ENCODE results near the gene DPPA2.
"Not testable (repeated sequence)": the region's sequence is repeated elsewhere in the genome, so short reads cannot be mapped to it uniquely, and the experiment has no call there.

Gene DPPA2, protein sequence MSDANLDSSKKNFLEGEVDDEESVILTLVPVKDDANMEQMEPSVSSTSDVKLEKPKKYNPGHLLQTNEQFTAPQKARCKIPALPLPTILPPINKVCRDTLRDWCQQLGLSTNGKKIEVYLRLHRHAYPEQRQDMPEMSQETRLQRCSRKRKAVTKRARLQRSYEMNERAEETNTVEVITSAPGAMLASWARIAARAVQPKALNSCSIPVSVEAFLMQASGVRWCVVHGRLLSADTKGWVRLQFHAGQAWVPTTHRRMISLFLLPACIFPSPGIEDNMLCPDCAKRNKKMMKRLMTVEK

DNA sequence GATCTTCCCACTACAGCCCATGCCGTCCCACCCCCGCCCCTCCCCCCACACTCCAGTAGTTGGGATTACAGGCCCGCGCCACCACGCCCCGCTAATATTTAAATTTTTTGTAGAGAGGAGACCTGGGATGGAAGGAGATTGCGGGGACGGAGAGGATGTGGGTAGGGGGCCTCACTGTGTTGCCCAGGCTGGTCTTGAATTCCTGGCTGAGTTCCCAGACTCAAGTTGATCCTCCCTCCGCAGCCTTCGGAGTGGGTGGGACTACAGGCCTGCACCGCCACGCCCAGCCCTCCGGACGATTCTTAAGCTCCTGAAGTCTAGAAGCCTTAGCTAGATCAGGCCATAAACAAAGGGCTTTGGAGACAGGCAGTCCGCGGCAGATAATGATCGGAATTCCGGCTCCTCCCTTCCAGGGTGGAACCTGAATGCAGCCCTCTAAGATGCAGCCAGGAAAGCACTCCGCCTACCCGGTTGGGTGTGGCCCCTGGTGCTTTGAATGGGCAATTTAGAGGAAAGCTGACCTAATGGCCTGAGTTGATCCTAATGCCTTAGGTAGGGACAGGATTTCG is at the start of gene DPPA2:
DPPA2 (minus strand) TSS at position 356 of the 569 bp plus-strand sequence. CDS start 1,975 bp downstream, outside the sequence.
- DNase-seq = no peak

DNA sequence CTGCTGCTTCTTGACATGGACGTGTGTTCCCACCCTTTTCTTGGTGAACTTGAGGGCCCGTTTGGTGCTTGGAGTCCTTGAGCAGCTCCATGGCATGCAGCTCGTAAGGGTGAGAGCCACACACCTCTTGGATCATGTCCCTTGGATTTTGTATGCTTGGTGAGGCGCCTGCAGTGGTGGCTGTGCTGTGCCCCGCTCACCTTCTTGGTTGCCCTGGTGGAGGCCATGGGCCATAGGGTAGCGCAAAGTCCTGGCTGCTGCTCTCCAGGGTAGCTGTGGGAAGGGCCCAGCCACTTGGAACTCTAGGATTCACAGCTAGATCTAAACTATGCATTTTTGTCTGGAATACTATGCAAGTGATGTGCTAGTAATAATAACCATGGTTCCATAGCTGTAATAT is 47.8 kb upstream of the DPPA2 start:
- DNase-seq = no peak

DNA sequence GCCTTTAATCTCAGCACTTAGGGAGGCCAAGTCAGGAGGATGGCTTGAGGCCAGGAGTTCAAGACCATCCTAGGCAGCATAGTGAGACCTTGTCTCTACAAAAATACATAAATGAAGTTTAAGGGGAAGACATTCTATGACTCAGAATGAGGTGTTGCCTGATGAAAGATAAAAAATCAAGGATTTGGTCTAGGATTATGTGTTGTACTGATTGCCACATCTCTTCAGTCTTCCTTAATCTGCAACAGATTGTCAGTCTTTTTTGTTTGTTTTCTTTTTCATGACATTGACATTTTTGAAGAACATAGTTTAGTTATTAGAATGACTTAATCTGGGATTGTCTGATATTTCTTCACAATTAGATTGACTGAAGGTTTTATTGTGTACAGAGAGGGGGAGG is 47.3 kb upstream of the DPPA2 start:
- no peak for DNase-seq

DNA sequence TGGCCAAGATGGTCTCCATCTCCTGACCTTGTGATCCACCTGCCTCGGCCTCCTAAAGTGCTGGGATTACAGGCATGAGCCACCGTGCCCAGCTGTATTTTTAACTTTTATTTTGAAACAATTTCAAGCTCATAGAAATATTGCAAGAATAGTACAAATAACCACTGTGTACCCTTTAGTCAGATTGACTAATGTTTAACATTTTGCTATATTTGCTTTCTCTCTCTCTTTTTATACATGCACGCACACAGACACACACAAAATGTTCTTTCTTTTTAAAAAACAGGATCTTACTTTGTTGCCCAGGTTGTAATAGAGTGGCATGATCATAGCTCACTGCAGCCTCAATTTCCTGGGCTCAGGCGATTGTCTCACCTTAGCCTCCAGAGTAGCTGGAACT is 46.5 kb upstream of the DPPA2 start:
- no peak for DNase-seq

DNA sequence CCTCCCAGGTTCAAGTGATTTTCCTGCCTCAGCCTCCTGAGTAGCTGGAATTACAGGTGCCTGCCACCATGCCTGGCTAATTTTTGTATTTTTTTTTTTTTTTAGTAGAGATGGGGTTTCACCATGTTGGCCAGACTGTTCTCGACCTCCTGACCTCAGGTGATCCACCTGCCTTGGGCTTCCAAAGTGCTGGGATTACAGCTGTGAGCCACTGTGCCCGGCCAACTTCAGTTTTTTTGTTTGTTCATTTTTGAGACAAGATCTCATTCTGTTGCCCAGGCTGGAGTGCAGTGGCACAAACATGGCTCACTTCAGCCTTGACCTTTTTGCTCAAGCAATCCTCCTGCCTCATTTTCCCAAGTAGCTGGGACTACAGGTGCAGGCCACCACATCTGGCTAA is 42.5 kb upstream of the DPPA2 start:
- DNase-seq = not testable (repeated sequence)

DNA sequence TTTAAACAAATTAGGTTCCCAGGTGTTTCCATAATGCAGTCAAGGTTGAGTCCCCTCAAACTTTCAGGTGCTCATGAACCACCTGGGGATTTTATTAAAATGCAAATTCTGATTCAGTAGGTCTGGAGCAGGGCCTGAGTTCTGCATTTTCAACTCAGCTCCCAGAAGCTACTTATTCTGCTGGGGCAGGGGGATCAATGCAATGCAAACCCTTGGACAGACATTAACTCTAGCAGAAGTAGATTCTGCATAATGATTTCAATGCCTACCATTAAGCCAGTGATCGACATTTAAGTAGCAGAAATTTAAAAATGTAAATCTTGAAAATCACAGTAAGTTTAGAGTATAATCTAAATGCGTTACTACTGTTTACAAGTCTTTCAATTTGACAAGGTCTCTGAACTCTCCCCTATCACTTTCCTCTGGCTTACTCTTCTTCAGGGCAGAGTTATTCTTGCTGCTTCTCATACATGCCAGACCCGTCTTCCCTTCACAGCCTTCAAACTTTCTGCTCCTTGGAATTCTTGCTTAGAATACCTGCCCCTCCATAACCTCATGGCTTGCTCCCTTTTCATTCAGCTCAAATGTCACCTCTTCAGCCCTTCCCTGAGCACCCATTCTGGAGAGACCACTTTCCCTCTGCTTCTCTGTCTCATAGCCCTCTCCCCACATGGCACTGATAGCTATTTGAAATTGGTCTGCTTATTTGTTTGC is 40.3 kb upstream of the DPPA2 start:
- DNase-seq = no peak

DNA sequence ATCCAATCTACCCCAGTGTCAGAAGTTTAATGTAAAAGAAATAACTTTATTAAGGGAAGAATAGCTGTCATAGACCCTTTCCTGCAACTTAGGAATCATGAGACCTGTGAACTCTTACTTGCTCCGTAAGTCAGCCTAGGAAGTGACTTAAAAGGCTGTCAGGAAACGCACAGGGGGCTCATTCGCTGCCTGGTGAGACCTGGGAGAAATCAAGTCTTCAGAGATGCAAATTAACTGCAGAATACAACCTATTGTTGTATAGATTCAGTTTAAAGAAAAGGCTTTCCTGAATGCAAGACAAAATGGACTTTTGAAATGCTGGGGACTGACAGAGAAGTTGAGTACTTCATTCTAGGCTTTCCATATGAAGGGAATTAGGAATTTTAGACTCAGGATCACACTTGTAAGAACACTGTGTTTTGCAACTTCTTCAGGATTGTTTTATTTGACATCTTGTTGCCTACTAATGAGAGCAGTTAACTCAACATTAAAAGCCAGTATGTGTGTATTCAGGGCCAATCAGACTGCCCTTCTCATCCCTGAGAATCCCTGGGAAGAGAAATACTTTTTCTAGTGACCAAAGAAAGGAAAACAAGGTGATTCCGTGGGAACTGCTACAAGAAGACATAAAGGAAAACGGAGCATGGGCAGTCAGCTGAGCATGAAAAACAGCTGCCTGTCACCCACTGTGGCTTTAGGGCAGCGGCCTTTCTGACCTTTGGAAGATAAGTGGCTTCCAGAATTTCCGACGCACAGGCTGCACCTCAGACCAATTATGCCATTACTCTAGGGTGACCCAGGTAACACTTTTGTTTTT is 39.5 kb upstream of the DPPA2 start:
- DNase-seq = no peak

DNA sequence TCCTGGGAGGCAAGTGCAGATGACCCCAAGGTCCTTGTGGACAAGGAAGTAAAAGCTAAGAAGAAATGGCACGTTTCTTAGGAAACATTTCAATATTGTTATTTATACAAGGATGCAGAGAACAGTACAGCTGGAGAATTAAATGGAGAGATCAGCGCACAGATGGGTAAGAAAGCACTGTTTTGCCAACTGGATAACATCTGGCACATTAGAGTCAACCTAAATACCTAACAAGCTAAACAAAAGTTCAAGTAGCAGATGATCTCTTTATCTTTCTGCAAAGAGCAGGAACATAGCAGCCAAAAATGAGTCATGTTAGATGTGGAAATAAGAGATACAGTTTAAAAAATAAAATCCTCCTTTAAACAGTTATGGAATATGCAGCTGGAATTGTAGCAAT is 36.7 kb upstream of the DPPA2 start:
- DNase-seq = no peak

DNA sequence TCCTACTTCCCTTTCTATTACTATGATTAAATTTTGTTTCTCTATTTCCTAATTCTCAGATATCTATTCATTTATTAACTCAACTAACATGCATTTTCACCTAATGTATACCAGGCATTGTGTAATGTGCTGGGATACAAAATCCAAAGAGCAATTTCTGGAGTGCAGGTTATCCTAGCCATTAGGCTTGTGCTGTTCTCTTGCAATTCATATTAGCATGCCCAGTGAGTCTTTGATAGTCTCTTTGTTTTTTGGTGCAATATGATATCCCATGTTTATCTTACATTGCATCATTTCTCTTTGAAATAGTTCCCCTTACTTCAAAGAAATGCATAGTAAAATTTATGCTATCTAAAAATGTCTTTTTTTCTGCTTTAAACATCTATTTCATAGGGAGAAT is 34.9 kb upstream of the DPPA2 start:
- no peak for DNase-seq

DNA sequence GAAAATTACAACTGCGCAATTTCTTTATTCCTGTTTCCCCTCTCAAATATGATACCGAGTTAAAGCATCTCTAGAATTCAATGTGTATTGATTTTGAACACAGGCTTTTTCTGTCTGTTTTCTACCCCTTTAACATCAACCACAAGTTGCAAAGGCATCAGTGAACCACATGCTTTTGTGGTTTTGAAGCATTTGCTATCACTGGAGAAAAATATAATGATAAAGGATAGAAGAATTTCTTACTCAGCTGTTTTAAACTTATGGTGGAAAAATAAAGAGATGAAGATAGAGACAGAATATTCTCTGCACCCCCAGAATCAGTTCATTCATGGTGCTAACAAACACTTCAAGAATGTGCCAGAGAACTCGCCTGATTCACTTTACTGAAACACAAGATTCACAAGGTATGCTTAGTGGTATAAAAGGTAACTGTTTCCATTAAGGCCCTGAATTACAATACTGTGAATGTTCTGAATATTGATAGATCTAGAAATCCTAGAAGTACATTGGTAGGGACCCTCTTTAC is 30.5 kb upstream of the DPPA2 start:
- DNase-seq = no peak

DNA sequence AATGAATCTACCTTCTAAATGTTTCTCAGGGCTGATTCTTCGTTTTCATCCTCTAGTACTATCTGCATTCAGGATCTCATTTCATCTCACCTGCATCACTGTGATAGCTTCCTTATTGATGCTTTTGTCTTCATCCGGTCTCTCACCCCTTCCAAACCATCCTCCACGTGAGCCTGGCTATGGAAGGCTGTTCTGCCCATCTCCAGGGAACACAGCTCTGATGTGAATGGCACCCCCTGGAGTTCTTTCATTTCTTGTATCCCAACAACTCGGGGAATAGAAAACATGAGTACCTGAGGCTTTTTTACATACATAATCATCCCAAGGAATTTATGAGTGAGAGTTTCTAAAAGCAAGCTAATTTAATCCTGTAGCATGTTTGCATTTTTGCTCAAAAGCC is 29.8 kb upstream of the DPPA2 start:
- no peak for DNase-seq

DNA sequence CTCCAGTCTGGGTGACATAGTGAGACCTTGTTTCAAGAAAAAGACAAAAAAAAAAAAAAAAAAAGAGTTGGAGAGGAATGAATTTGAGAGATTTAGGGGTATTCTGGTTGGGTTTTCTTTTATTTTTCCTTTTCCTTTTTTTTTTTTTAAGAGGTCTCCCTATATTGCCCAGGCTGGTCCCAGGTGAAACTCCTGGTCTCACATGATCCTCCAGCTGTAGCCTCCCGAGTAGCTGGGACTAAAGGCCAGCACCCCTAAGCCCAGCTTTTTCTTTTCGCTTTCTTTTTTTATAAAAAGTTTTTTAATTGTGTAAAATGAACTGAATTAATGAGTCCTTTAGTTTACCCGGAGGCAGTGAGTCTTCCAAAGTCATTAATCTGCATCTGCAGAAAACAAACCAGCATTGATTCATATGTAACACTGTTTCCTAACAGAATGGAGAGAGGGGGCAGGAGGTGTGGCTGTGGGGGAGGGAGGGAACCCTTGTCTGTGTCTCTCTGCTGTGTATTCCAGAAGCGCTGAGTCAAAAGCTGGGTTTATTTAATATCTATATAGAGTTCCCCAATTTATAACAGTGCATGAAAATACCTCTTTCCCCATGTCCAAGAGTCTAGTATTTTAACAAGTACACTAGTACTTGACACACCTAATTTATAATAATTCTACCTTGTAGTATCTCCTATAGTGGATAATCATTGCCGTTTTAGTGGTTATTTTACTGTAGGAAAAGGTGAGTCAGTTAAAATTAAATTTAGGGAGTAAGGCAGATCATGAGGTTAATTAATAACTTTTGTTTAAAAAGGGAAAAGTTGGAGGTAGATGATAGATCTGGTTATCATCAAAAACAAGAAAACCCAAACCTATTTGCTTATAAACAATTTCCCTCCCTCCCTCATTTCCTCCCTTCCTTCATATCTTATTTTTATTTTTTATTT is 23.7 kb upstream of the DPPA2 start:
- no peak for DNase-seq

DNA sequence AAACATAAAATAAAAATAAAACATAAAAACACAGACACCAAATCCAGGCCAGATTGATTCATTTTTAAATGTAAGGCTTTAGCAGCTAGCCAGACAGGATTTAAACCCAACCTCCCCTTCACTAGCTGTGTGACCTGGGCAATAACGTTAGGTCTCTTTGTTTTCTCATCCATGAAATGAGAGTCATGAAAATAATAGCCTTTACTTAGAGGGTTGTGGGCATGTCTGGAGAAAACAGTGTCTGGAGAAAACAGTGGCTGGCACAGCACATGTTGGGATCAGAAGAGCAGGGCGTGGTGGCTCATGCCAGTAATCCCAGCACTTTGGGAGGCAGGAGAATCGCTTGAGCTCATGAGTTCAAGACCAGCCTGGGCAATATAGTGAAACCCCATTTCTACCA is 22.9 kb upstream of the DPPA2 start:
- DNase-seq = no peak

DNA sequence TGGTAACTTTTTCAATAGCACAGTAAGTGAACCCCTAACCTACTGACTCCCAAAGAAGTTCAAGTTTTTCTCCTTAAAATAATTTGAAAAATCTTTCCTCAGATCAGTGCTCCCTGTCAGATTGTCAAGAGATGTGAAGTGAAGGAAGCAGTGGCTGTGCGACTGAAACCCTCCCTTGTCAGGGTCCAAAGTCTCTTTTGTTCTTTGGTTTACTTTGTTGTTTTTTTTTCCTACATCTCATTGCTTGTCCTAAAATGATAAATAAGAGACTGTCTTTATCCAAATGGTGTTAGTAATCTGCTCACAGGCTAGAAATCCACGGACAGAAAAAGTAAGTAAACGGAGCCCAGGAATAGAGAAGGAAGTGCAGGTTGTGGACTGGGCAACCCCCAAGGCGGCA is 22.0 kb upstream of the DPPA2 start:
- DNase-seq = no peak

DNA sequence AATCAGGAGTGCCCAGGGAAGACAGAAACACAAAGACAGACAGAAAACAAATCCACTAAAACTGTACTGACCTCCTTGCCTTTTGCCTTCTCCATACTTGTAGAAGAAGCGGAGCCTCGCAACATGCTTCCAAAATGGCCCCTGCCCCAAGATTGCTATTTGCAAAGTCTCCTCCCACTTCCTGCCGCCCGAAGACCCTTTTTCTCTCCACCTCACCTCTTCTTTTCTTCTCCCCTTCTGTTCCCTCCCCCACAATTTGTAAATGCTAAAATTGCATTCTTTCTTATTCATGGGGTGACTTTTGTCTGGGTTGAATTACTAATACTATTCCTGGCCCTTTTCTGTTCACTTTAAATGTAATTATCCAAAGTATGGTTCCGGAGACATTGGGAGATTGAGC is 21.1 kb upstream of the DPPA2 start, which contains the start of gene DPPA4:
DPPA4 (minus strand) TSS at position 154 of the 400 bp plus-strand sequence; CDS start at position 125, 29 bp downstream.
- no peak for DNase-seq

DNA sequence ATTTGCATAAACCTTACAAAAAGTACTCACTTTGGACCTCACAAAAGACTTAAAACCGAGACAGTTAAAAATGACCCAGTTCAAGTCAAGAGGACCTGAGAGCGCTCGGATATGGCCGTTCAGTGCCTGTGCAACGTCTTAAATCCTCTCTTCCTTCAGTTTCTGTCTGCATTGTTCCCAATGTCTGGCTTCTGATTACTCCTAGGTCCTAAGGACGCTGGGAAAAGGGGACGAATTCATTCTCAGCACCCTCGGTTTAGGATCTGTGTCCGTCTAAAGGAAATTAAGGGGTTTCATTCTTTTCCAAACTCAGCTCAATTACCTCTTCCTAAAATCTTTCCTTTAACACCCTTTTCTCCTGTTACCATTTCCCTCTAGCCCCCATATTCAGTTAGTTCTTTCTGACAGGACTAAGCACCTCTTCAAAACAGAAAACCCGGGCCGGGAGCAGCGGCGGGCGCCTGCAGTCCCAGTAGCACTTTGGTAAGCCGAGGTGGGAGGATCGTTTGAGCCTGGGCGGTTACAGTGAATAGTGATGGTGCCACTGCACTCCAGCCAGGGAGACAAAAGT is 20.1 kb upstream of the DPPA2 start:
- peak; percentile 35 for DNase-seq

DNA sequence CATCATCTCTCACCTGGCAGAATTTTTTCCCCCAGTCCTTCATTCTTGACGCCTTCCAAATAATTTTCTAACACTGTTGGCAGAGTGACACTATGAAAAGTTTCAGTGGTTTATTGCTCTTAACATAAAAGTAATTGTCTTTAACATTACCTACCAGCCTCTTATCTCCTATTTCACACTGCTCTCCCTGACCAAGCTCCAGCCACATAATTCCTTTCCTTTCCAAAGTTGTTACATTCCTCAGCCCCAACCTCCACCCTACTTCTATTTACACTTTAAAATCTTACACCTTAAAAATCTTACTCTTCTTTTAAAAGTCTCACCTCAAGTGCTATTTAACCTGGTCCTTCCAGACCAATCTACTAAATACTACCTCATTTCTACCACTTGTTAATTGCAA is 18.3 kb upstream of the DPPA2 start:
- DNase-seq = no peak

DNA sequence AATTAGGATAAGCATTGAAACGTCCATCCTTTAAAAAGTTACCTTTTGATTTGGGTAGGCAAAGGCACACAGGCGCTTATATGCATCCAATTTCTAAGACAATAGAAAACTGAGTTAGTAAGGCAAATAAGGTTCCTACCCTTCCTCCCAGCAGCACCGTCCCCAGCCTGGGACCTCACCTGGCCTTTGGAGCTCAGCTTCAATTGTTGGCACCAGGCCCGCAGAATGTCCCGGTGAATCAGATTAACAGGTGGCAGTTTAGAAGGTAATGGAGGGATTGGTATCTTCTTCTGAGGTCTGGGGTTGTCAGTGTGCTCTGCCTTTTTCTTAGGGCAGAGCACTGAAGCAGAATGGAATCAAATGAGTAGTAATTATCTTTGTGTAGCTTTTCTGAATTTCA is 15.4 kb upstream of the DPPA2 start:
- no peak for DNase-seq

DNA sequence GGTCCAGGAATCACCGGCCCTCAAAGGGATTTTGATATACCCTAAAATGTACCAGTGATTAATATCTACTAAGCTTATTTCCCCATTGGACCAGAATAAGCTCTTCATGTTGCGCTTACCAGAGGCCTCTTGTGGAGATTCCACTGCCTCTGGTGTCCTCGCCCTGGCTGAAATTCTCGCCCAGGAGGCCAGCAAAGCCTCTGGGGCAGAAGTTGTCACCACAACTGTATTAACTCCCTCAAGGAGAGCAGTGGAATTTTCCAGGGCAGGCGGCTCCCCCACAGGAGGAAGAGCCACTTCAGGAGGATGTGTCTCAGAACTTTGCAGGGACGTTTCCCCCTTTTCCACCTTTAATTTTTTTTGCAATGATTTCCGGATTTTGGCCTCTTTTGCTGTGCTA is 14.1 kb upstream of the DPPA2 start:
- DNase-seq = no peak

DNA sequence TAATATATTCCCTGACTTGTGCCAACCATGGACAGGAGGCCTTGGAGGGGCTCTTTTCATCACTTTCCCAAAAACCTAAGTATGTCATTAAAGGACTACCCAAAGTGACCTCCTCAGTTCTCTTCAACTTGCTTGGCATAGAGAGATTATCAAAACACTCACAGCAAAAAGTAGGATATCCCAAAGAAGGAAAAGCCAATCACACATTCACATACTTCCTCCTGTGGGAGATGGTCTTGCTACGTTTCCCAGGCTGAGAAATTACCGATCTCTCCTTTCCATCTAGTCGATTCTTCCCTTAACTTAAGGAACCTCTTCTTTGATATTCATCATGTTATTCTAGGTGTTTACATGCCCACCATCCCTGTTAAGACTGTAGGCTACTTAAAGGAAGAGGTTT is 11.9 kb upstream of the DPPA2 start:
- no peak for DNase-seq

DNA sequence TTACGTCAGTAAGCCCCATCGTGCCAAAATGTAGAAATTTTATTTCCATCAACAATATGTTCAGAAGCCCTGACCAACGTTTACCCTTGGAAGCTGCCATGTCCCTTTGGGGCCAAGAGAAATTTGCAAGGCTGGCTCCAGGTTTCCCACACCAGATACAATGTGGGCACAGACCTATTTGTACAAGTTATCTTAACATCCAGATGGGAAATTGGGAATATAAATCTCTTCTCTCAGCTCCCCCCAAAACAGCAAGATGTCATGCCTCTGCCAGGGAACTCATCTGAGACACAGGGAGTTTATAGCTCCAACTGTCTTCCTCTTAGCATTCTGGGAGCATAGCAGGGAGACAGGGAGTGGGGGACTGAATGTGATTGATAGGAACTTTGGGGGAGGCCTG is 9.3 kb upstream of the DPPA2 start:
- DNase-seq = no peak

DNA sequence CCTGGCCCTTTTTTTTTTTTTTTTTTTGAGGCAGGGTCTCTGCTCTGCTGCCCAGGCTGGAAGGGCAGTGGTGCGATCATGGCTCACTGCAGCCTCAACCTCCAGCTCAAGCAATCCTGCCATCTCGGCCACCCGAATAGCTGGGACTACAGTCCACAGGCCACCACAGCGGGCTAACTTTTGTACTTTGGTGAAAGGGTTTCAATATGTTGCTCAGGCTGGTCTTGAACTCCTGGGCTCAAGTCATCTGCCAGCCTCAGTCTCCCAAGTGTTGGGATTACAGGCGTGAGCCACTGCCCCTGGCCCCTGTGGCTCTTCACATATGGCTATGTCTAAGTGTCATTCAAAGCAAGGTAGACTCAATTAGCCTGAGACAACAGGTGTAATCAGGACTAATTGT is 8.8 kb upstream of the DPPA2 start:
- DNase-seq = no peak
